DMS53 (cell line): ENCODE measurements around the gene FLAD1.

ENCODE experiments used
- DNase-seq: peaks from one replicate; lab custom pipeline; 2025; lab: John Stamatoyannopoulos, UW

FLAD1 gene

DNA sequence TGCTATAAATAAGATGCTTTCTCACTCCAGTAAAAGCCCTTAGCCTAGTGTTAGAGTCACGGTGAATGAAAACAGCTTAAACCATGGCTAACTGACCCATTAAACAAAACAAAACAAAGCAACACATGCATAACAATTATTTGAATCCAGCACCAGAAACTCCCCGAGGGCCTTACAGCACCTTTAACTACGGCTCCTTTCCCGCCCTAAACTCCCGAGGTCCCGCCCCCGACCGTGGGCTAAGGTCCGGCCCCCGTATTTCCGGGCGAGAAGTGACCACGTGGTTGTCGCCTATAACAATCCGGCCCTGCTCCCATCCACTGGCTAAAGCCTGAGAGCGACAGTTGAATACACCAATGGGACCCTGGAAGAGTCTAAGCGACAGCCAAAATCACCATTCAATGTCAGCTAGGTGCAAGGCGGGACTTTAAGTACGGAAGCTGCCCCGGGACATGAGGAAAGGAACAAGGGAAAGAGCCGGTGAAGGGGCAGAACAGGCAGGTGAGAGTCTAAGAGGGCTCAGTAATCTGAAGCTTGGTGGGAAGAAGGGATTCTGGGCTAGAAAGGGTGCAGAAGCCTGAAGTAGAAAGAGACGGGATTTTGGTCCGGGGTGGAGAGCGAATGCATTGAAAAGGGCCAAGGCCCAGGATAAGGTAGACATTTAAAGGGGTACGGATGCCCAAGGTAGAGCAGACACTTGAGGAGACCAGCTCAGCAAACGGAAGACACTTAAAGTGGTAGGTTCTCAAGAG is at the start of gene FLAD1:
Gene FLAD1 (plus strand): TSS at position 448 of the 752 bp plus-strand sequence. CDS start 351 bp downstream, outside the sequence.
- DNase-seq: peak; percentile 100

GRCh38 chr1:154934358-154934948 is 48.7 kb upstream of the FLAD1 start:
- no peak for DNase-seq

DNA sequence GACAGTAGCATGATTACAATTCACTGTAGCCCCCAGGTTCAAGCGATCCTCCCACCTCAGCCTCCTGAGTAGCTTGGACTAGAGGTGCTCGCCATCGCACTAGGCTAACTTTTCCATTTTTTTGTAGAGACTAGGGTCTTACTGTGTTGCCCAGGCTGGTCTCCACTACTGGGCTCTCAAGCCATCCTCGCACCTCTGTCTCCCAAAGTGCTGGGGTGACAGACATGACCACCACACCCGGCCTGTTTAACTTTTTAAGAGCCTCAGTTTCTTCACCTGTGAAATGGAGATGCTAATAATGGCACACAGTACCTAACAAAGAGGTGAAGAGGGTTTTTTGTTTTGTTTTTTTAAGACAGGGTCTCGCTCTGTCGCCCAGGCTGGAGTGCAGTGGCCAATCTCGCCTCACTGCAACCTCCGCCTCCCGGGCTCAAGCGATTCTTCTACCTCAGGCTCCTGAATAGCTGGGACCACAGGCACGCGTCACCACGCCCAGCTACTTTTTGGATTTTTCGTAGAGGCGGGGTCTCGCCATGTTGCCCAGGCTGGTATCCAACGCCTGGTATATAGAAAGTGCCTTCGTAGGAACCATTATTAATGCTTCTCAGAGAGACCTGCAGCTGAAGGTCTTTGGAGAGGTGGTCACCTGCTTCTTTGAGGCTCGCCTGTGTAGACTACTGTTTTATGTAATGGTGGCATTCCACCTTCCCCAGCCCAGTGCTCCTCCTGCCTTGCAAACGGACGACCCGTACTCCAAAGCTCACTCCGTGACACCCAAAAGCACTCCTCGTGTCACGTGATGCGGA is 47.2 kb upstream of the FLAD1 start:
- DNase-seq: no peak

GRCh38 chr1:154936555-154937084 is 46.5 kb upstream of the FLAD1 start, which contains the start of gene PMVK:
PMVK (minus strand) TSS chr1:154936719; CDS start chr1:154936685, 34 bp downstream.
- peak; percentile 98 for DNase-seq

DNA sequence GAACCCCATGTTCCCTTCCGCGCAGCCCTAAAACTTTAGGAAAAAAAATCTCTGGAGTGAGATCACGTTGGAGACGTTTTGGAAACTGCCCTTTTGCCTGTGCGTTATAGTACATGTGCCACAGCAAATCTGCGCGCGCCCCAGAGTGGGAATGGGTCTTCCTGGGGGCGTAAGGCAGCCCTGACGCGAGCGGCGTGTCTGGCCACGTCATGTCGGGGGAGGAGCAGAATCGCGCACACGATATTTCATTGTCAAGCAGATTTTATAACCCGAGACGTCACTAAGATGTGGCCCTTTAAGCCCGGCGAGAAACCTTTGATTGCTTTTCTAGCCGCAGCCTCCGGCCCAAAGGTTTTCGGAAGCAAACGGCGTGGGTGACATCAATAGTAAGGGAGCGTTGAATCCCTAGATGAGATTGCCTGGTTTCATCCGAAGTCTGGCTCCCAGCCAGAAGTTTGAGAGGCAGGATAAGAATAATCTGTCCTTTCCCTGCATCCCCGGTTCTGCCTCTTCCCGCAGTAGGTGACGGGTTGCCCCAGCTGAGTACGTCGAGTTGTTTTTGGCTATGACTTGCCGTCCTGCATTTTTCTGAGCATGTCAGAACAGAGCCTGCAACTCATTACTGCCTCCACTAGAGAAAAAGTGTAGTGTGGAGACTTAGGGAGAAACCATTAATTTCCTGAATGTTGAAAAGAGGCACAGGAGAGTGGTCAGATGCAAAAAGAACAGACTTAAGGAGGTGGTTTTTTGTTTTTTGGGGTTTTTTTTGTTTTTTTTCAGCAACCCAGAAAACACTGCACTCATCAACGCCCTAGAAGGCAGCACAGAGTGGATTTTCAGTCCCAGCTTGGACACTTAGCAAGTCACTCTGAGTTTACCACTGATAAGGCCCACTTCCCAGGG is 45.8 kb upstream of the FLAD1 start:
- DNase-seq: peak; percentile 96

- DNase-seq: no peak
These were observed 45.2 kb upstream of the FLAD1 start for GRCh38 chr1:154937988-154938386.

- no peak for DNase-seq
These were observed 44.3 kb upstream of the FLAD1 start for GRCh38 chr1:154938604-154939399.

DNA sequence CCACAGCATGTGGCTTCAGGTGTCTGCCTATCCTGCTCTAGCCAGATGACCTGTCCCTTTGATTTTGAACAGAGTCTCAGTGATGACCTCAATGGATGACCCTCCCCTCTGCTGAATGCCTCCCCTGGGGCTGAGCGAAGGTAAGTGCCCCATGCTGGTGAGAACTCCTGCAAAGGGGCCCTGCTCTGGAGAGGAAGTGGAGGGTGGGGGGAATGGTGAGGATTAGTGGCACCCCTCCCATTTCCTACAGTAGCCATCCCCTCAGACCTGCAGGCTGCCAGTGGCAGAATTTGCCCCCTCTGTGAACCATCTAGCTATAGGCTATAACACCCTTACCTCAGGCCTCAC is 43.0 kb upstream of the FLAD1 start:
- DNase-seq: no peak

DNA sequence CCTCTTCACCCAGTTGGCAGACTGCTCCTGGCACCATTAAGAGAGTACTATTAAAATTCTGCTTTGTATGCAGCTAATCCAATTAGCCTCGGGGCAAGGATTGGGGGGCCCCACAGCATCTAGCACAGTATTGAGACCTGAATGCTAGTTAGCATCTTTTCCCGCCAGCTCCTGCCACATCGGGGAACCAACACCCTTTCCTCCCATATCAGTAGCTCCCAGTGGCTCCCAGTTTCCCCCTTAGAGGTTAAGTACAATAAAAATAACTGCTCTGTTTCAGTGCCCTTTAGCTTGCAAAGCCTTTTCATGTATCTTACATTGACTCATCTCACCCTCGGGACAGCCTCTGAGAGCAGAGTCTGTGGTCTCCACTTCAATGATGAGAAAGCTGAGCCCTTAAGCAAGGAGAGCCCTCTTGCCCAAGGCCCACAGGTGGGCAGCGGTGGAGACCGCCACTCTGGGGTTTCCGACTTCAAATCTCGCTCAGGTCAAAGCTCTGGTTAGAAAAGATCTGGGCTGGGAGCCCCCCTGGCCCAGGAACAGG is 42.4 kb upstream of the FLAD1 start:
- no peak for DNase-seq

DNA sequence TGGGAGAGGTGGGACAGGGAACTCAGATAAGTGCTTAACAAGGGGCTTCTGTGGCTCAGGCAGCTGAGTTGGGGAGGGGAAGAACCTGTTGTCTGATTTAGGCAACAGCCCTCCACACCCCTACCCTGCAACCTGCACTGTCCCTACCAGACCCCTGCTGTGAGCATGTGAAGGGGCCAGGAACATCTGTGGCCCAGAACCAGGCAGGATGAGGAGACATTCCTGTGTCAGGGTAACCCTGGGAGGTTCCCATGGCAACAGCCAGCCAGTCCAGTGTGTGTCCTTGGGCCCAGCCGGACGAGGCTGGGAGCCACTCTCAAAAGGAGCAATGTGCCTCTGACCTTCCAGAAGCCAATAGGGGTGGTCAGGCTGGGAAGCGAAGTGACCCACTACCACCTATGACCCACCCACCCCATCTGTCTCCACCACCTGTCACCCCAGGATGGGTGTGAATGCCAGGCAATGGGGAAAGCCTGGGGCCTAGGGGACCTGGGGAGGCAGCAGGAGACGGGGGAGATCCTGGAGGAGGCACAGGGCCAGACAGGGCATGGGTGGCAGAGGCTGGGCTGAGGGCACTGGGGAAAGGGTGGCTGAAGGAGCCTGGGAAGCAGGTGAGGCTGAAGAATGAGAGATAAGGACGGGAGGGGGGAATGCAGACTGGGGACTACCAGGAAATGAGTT is 41.7 kb upstream of the FLAD1 start:
- peak; percentile 48 for DNase-seq

- peak; percentile 59 for DNase-seq
These were observed 39.3 kb upstream of the FLAD1 start for GRCh38 chr1:154943649-154944400.

DNA sequence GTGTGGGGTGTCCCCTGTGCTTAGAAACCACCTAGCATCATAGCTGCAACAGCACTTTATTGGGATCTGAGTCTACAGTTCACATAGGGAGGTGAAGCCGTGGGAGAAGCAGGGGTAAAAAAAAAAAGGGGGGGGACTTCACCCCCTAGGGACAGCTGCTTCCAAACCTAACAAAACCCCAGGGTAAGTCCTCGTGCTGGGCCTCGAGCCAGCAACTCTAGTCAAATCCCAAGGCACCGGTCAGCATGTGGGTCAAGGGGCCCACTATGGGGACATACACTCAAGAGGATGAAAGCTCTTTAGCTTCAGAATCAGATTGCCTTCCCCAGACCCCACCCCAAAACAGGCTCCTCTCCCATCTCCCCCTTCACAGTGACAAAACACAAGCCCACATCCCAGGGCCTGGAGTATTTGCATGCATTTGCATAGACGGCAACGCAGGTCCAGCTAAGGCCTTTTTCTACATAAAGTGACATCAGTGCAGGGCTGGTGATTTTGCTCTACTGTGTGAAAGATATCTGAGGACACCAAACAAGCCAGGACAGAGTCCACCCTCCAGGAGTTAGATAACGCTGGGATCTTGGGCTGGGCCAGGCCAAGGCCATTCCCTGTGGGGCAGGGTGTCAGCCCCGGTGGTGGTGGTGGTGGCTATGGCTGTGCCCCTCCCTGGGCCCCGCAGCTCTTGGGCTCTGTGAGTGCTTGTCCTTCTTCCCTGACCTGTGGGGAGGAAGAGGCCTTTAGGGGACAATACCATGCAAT is 38.6 kb upstream of the FLAD1 start:
- DNase-seq: no peak

DNA sequence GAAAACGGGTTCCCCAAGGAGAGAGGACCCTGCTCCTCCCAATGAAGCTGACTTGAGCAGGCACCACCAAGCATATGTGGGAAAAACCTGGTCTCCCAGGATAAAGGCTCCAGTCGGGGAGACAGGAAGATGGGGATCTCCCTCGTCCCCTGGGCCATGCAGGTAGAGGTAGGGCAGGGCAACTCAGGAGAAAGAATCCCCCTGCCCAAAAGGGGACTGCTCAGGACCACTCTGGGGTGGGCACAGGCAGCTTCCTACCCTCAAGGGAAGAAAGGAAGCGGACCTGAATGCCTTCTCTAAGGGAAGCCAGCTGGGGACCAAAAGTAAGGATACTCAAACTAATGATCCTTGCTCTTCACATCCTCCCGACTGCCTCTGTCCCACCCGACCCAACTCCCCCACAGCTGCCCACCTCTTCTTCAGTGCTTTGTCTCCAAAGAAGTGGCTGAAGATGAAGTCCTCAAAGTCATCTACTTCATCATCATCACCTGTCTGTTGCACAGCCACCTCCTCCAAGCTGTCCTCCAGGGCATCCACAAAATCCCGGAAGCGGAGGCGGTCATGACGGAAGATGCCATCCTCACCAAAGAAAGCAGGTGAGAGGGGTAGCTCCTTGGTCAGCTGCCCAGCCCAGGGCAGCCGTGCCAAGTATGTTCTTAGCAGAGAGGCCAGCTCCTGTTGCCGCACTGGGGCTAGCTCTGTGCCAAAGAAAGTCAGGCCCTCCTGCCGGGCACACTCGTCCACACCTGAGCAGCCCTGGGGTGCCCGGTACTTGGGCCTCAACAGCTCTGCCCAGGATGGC is 37.8 kb upstream of the FLAD1 start:
- no peak for DNase-seq

GRCh38 chr1:154945962-154946850 is 36.9 kb upstream of the FLAD1 start:
- DNase-seq: no peak

- no peak for DNase-seq
These were observed 35.1 kb upstream of the FLAD1 start for GRCh38 chr1:154948079-154948478.

GRCh38 chr1:154951901-154952657 is 31.1 kb upstream of the FLAD1 start:
- no peak for DNase-seq
